Jurkat, Clone E6-1 (cell line): ENCODE data around the gene MVP.

Source experiments
- DNase-seq: peaks from one replicate; pipeline ENCODE4 v3.0.0-alpha.2; 2011; ENCODE audit warnings: low read depth, low spot score
- H3K4me3 ChIP-seq: 2 replicates; pipeline ENCODE4 v1.5.1; 2011; ENCODE audit warnings: mild to moderate bottlenecking, low read length, control low read depth, moderate library complexity

The MVP gene

GRCh38 chr16:29893553-29893952 lies 73.3 kb downstream of the MVP start:
- no peak for DNase-seq
- H3K4me3 ChIP-seq: no peak overlapping the region

DNA sequence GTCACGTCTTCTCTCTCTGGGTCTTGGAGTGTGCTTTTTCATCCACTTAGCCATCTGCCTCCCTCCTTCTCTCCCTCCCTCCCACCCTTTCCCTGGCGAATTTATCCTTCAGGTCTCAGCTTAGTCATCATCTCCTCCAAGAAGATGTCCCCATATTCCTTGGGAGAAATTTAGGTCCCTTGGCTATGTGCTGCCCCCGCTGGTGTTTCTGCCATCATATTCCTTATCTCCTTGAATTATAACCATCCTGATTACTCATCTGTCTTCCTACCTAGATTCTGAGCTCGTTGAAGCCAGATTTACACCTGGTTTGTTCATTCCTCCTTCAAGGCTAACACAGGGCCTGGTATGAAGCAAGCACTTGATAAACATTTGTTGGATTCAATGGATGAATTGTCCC lies 74.1 kb downstream of the MVP start:
- DNase-seq: no peak

DNA sequence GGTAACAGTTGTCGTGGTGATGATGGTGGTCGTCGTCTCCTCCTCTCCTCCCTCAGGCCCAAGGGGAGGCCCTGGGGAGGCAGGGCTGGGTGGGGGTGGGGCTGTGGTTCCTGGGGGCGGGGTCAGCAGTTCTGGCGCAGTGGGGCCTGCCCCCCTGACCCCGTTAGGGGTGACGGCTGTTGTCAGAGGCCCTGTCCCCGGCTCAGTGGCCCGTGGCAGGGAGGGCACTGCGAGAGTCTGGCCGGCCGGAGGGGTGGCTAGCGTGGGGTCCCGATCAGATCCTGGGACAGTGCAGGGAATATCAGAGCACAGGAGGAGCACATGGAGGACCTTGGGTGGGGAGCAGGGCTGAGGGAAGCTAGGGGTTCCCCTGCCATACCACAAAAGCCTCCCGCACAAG lies 76.6 kb downstream of the MVP start:
- no peak for DNase-seq
- H3K4me3 ChIP-seq: no peak overlapping the region

More for the DNA sequence above, 74.1 kb downstream of the MVP start:
- H3K4me3 ChIP-seq: no peak overlapping the region

- DNase-seq: no peak
- H3K4me3 ChIP-seq: no peak overlapping the region
Observed at GRCh38 chr16:29897333-29897732, 77.1 kb downstream of the MVP start.
